PC-9 (cell line): ENCODE measurements around the gene MAPK1.

Experiments used
- CTCF ChIP-seq: fragments of 200-600 bp; sonication (generic); conservative IDR thresholded peaks from 2 replicates; pipeline ENCODE4 v1.6.1; 2017; ENCODE audit warnings: mixed run types, antibody characterized with exemption, mild to moderate bottlenecking, moderate library complexity
- EZH2 ChIP-seq: fragments of 200-600 bp; sonication (generic); IDR thresholded peaks from 2 replicates; pipeline ENCODE4 v1.8.0; 2017; ENCODE audit warnings: antibody characterized with exemption, low read depth

GRCh38 chr22:21719024-21719423, 148.4 kb downstream of the MAPK1 start:
- TF ChIP-seq CTCF (no peak), EZH2 (no peak)
